ENCODE measurements around the gene TPRG1.

TPRG1 gene

DNA sequence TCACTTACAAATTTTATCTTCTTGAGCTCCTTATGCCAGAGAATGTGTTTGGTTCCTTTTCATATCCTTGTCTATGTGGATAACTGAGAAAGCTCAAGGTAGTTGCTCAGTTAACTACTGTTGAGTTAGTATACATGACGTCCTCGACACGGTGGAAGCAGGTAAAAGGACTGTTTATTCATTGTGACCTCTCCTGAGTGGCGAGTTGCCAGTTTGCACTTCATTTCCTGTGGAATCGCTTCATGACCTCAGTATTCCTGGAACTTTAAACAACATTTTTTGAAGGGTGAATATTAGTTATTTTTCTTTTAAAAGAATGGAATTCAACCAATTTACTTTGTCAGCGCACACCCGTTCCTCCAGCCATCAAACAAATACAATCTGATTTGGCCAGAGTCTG lies 1.2 kb upstream of the TPRG1 start:
- no peak for DNase-seq (ENCODE audit: low read depth)
- TF ChIP-seq, protein P1, sequence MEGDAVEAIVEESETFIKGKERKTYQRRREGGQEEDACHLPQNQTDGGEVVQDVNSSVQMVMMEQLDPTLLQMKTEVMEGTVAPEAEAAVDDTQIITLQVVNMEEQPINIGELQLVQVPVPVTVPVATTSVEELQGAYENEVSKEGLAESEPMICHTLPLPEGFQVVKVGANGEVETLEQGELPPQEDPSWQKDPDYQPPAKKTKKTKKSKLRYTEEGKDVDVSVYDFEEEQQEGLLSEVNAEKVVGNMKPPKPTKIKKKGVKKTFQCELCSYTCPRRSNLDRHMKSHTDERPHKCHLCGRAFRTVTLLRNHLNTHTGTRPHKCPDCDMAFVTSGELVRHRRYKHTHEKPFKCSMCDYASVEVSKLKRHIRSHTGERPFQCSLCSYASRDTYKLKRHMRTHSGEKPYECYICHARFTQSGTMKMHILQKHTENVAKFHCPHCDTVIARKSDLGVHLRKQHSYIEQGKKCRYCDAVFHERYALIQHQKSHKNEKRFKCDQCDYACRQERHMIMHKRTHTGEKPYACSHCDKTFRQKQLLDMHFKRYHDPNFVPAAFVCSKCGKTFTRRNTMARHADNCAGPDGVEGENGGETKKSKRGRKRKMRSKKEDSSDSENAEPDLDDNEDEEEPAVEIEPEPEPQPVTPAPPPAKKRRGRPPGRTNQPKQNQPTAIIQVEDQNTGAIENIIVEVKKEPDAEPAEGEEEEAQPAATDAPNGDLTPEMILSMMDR (IDR thresholded peaks at IDR 0.05; ENCODE audit: insufficient read depth, low read depth, low read length, missing control alignments): no peak
- no peak overlapping the region for H3K4me3 ChIP-seq (ENCODE audit: low read depth, low read length)

- TF ChIP-seq, protein P1 (IDR thresholded peaks at IDR 0.05; ENCODE audit: insufficient read depth, low read depth, low read length, missing control alignments): no peak
- no peak for DNase-seq (ENCODE audit: low read depth)
- no peak overlapping the region for H3K4me3 ChIP-seq (ENCODE audit: low read depth, low read length)
Measured at GRCh38 chr3:189172668-189173419, 1.1 kb downstream of the TPRG1 start.

GRCh38 chr3:189184566-189184965 lies 12.8 kb downstream of the TPRG1 start:
- DNase-seq (ENCODE audit: low read depth): no peak
- TF ChIP-seq, protein P1 (IDR thresholded peaks at IDR 0.05; ENCODE audit: insufficient read depth, low read depth, low read length, missing control alignments): no peak
- H3K4me3 ChIP-seq (ENCODE audit: low read depth, low read length): no peak overlapping the region

GRCh38 chr3:189186101-189186500 lies 14.3 kb downstream of the TPRG1 start:
- TF ChIP-seq, protein P1 (IDR thresholded peaks at IDR 0.05; ENCODE audit: insufficient read depth, low read depth, low read length, missing control alignments): no peak
- peak; percentile 19 for DNase-seq (ENCODE audit: low read depth)
- no peak overlapping the region for H3K4me3 ChIP-seq (ENCODE audit: low read depth, low read length)

DNA sequence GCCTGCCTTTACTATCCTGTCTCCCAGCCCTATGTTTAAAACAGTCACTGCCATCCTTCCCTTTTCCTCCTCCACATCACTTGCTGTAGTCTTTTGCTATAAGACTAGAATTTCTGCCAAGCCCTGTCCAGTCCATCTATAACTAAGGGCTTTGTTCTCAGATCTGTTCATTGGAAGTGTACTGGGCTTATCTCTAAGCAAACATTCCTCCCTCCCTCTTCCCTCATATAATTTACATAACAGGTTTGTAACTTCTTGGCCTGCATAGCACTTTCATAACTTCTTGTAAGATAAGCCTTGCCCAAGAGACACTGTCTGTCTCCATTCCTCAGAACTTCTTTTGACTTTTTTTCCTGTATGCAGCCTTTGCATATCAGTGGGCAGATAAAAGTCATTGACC lies 16.7 kb downstream of the TPRG1 start:
- no peak overlapping the region for H3K4me3 ChIP-seq (ENCODE audit: low read depth, low read length)
- TF ChIP-seq, protein P1 (IDR thresholded peaks at IDR 0.05; ENCODE audit: insufficient read depth, low read depth, low read length, missing control alignments): no peak
- no peak for DNase-seq (ENCODE audit: low read depth)

- DNase-seq (ENCODE audit: low read depth): no peak
- TF ChIP-seq, protein P1 (IDR thresholded peaks at IDR 0.05; ENCODE audit: insufficient read depth, low read depth, low read length, missing control alignments): no peak
- H3K4me3 ChIP-seq (ENCODE audit: low read depth, low read length): no peak overlapping the region
Measured at GRCh38 chr3:189192725-189193124, 21.0 kb downstream of the TPRG1 start.

DNA sequence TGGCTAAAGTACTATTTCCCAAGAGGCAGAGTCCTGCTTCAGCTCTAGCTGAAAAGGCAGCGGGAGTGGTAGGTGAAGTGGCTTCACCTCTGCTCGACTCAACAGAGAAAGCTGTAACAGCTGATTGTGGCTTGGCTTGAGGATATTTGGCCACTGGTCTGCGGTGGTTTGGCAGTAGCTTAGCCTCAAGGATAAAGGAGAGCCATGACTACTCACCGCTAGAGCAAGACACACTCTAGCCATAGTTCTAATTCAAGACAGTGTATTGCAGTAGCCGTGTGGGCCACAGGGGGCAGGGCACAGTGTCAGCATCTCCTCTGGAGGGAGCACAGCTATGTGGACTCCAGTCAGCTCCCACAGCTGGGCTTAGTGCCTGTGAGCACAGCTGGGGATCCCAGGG lies 23.5 kb downstream of the TPRG1 start:
- TF ChIP-seq, protein P1 (IDR thresholded peaks at IDR 0.05; ENCODE audit: insufficient read depth, low read depth, low read length, missing control alignments): peak; percentile 20
- peak; percentile 3 for DNase-seq (ENCODE audit: low read depth)
- no peak overlapping the region for H3K4me3 ChIP-seq (ENCODE audit: low read depth, low read length)
